Sigmoid colon (tissue), 4 donors: Measurements from ENCODE around the gene CEP295NL.

ENCODE experiments used
- EP300 ChIP-seq, 4 donors: sonication (generic); formaldehyde crosslinking; IDR thresholded peaks; one replicate each; pipeline ENCODE4 v1.6.1; 2017; ENCODE audit warnings: antibody characterized with exemption in 4 of 4
- POLR2A ChIP-seq, 2 donors: fragments of 450-650 bp; IDR thresholded peaks; one replicate each; pipeline ENCODE4 v1.6.1; 2016; ENCODE audit warnings: antibody characterized with exemption in 2 of 2, mild to moderate bottlenecking in 2 of 2, moderate library complexity in 2 of 2
- POLR2AphosphoS5 ChIP-seq, 4 donors: sonication (generic); formaldehyde crosslinking; IDR thresholded peaks; one replicate each; pipeline ENCODE4 v1.6.1; 2017; ENCODE audit warnings: antibody characterized with exemption in 4 of 4
- TF ChIP-seq, protein P1 (sequence below), 4 experiments: fragments of 450-650 bp in 3 of 4; fragments of 200-600 bp in 1 of 4; IDR thresholded peaks; one replicate each; pipeline ENCODE4 v1.5.1; 2016 to 2019; ENCODE audit warnings: antibody characterized with exemption in 4 of 4, mild to moderate bottlenecking in 3 of 4, moderate library complexity in 2 of 4

DNA sequence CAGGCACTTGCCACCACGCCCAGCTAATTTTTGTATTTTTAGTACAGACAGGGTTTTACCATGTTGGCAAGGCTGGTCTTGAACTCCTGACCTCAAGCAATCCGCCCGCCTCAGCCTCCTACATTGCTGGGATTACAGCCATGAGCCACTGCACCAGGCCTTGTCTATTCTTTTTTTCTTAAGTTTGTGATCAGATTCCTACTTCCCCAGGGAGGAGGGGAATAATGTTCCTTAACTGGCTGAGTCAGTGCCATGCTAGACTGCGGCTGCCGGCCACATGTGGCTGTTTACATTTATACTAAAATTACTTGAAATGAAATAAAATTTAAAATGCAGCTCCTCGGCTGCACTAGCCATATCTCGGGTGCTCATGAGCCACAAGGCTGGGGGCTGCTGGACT is 34.6 kb downstream of the CEP295NL start:
- TF ChIP-seq, protein P1, sequence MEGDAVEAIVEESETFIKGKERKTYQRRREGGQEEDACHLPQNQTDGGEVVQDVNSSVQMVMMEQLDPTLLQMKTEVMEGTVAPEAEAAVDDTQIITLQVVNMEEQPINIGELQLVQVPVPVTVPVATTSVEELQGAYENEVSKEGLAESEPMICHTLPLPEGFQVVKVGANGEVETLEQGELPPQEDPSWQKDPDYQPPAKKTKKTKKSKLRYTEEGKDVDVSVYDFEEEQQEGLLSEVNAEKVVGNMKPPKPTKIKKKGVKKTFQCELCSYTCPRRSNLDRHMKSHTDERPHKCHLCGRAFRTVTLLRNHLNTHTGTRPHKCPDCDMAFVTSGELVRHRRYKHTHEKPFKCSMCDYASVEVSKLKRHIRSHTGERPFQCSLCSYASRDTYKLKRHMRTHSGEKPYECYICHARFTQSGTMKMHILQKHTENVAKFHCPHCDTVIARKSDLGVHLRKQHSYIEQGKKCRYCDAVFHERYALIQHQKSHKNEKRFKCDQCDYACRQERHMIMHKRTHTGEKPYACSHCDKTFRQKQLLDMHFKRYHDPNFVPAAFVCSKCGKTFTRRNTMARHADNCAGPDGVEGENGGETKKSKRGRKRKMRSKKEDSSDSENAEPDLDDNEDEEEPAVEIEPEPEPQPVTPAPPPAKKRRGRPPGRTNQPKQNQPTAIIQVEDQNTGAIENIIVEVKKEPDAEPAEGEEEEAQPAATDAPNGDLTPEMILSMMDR (IDR thresholded peaks at IDR 0.05): no peak
- no peak for TF ChIP-seq EP300 (IDR thresholded peaks at IDR 0.05)
- TF ChIP-seq POLR2A (IDR thresholded peaks at IDR 0.05): no peak
- TF ChIP-seq POLR2AphosphoS5 (IDR thresholded peaks at IDR 0.05): no peak
